ENCODE results near the gene HESX1. TPM values are rescaled to one million over a fixed set of nuclear protein-coding genes. Genes with fewer than 3 reads are reported as not detected.

Gene HESX1
- total RNA-seq, 1 donor from 2014 or later = 0.75 TPM

- DNase-seq (ENCODE audit: low spot score) = no peak
- no peak for ATAC-seq
Measured at GRCh38 chr3:57150113-57150581, 49.6 kb downstream of the HESX1 start.

Other genes starting within 250 kb of the HESX1 start
- gene SPATA12, start 139.3 kb downstream of the HESX1 start, total RNA-seq = not detected
- 0.13 TPM for gene IL17RD, start 34.6 kb downstream of the HESX1 start, total RNA-seq
- 12.2 TPM for gene APPL1, start 27.8 kb upstream of the HESX1 start, total RNA-seq
- not detected for gene ASB14, start 92.7 kb upstream of the HESX1 start, total RNA-seq